ENCODE data around the gene SMIM44.

DNA sequence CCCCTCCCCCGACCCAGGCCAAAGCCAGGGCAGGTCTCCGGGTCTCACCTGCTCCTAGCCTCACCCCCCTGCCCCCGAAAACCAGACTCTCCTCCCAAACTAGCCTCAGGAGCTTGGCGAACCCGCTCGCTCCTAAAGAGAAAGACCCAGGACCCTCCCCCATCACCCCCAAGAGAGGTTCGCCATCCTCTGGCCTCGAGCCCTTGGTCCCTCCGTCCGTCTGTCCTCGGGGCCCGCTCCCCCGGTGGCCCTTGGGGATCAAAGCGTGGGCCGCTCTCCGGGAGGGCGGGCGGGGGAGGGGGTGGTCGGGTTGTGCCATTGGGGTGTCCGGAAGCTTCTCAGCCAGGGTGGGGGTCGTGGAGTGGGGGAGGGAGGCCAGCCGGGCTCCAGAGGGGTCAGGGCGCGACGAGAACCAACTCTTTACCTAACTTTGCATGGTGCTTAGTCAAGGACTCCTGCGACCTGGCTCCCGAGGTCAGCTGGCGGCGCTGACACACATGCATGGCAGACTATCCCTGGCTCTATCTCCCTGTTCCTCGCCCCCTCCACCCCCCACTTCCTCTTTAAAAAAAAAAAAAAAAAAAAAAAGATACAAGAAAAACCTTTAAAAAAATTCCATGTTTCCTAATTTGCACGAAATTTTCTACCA, 18.5 kb downstream of the SMIM44 start:
- TF ChIP-seq, protein P1, sequence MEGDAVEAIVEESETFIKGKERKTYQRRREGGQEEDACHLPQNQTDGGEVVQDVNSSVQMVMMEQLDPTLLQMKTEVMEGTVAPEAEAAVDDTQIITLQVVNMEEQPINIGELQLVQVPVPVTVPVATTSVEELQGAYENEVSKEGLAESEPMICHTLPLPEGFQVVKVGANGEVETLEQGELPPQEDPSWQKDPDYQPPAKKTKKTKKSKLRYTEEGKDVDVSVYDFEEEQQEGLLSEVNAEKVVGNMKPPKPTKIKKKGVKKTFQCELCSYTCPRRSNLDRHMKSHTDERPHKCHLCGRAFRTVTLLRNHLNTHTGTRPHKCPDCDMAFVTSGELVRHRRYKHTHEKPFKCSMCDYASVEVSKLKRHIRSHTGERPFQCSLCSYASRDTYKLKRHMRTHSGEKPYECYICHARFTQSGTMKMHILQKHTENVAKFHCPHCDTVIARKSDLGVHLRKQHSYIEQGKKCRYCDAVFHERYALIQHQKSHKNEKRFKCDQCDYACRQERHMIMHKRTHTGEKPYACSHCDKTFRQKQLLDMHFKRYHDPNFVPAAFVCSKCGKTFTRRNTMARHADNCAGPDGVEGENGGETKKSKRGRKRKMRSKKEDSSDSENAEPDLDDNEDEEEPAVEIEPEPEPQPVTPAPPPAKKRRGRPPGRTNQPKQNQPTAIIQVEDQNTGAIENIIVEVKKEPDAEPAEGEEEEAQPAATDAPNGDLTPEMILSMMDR (IDR thresholded peaks at IDR 0.05 in 2 of 3, conservative IDR thresholded peaks at IDR 0.05 in 1 of 3; ENCODE audit: insufficient read depth in 2 of 3, low read depth in 1 of 3, low read length in 3 of 3), result no peak
- TF ChIP-seq POLR2AphosphoS5 (IDR thresholded peaks at IDR 0.05; ENCODE audit: control insufficient read depth, insufficient read depth, low read depth, low read length) (no peak), MYC (IDR thresholded peaks at IDR 0.05; ENCODE audit: low read depth, low read length) (no peak), MYC (CRISPR knock-in tag; IDR thresholded peaks at IDR 0.05; ENCODE audit: borderline replicate concordance, low read depth) (no peak)
- TF ChIP-seq, protein P2, sequence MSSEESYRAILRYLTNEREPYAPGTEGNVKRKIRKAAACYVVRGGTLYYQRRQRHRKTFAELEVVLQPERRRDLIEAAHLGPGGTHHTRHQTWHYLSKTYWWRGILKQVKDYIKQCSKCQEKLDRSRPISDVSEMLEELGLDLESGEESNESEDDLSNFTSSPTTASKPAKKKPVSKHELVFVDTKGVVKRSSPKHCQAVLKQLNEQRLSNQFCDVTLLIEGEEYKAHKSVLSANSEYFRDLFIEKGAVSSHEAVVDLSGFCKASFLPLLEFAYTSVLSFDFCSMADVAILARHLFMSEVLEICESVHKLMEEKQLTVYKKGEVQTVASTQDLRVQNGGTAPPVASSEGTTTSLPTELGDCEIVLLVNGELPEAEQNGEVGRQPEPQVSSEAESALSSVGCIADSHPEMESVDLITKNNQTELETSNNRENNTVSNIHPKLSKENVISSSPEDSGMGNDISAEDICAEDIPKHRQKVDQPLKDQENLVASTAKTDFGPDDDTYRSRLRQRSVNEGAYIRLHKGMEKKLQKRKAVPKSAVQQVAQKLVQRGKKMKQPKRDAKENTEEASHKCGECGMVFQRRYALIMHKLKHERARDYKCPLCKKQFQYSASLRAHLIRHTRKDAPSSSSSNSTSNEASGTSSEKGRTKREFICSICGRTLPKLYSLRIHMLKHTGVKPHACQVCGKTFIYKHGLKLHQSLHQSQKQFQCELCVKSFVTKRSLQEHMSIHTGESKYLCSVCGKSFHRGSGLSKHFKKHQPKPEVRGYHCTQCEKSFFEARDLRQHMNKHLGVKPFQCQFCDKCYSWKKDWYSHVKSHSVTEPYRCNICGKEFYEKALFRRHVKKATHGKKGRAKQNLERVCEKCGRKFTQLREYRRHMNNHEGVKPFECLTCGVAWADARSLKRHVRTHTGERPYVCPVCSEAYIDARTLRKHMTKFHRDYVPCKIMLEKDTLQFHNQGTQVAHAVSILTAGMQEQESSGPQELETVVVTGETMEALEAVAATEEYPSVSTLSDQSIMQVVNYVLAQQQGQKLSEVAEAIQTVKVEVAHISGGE (CRISPR knock-in tag; IDR thresholded peaks at IDR 0.05), result no peak
- TF ChIP-seq, protein P3, sequence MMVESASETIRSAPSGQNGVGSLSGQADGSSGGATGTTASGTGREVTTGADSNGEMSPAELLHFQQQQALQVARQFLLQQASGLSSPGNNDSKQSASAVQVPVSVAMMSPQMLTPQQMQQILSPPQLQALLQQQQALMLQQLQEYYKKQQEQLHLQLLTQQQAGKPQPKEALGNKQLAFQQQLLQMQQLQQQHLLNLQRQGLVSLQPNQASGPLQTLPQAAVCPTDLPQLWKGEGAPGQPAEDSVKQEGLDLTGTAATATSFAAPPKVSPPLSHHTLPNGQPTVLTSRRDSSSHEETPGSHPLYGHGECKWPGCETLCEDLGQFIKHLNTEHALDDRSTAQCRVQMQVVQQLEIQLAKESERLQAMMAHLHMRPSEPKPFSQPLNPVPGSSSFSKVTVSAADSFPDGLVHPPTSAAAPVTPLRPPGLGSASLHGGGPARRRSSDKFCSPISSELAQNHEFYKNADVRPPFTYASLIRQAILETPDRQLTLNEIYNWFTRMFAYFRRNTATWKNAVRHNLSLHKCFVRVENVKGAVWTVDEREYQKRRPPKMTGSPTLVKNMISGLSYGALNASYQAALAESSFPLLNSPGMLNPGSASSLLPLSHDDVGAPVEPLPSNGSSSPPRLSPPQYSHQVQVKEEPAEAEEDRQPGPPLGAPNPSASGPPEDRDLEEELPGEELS (CRISPR knock-in tag; IDR thresholded peaks at IDR 0.05; ENCODE audit: borderline replicate concordance), result no peak
- TF ChIP-seq, protein P4, sequence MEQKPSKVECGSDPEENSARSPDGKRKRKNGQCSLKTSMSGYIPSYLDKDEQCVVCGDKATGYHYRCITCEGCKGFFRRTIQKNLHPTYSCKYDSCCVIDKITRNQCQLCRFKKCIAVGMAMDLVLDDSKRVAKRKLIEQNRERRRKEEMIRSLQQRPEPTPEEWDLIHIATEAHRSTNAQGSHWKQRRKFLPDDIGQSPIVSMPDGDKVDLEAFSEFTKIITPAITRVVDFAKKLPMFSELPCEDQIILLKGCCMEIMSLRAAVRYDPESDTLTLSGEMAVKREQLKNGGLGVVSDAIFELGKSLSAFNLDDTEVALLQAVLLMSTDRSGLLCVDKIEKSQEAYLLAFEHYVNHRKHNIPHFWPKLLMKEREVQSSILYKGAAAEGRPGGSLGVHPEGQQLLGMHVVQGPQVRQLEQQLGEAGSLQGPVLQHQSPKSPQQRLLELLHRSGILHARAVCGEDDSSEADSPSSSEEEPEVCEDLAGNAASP (IDR thresholded peaks at IDR 0.05), result no peak

All from K562 (cell line).